NCI-H446 (cell line): Measurements from ENCODE around the gene BATF3.
"Not testable (repeated sequence)": the region's sequence is repeated elsewhere in the genome, so short reads cannot be mapped to it uniquely, and the experiment has no call there.

Source experiments
- DNase-seq, 2 experiments: peaks; one replicate each; lab custom pipeline; 2025; lab: John Stamatoyannopoulos, UW

The BATF3 gene, protein sequence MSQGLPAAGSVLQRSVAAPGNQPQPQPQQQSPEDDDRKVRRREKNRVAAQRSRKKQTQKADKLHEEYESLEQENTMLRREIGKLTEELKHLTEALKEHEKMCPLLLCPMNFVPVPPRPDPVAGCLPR

DNA sequence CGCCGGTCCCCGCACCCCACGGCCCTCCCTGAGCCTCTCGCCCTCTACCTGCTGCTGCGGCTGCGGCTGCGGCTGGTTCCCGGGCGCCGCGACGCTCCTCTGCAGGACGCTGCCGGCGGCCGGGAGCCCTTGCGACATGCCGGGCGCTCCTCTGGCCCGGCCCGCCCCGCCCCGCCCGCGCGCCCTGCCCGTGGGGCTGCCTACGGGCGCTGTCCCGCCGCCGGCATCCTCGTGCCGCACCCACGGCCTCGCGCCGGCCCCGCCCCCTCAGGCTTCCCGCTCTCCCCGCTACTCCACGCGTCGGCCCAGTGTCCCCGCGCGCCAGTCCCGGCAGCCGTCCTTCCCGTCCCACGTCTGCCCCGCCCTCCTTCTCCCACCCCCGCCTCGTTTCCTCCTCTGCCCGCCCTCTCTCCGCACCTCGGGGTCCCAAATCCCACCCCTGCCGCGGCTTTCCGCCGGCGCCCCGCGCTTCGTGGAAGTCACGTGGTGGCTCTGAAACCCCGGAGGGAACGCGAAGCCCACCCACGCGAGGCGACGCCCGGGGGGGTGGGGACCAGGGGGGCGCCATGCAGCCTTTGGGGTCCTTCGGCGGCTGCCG is at the start of gene BATF3:
Gene BATF3 (minus strand): TSS at position 216 of the 598 bp plus-strand sequence. CDS start 78 bp downstream, at position 138.
- peak in 1 of 2 experiments; percentile 24 for DNase-seq

DNA sequence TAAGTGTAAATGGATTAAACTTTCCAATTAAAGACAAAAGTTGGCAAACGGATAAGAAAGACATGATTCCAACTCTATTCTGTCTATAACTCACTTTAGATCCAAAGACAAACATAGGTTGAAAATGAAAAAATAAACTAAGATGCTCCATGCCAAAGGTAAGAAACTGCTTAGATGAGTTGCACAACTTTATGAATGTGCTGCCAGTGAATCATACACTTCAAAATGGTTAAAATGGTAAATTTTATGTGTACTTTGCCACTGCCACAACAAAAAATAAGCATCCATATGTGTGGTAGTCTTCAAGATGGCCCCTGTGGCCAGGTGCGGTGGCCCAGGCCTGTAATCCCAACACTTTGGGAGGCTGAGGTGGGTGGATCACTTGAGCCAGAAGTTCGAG is 46.9 kb upstream of the BATF3 start:
- DNase-seq = no peak

DNA sequence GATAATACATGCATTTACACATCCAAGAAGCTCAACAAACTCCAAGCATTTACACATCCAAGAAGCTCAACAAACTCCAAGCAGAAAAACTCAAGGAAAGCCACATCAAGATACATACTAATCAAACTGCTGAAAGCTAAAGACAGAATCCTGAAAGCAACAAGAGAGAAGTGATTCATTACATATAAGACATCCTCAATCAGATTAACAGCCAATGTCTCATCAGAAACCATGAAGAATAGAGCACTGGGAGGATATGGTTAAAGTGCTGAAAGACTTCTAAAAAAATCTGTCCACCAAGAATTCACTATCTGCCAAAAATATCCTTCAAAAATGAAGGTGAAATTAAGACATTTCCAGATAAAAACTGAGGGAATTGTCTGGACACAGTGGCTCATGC is 45.7 kb upstream of the BATF3 start:
- no peak for DNase-seq

DNA sequence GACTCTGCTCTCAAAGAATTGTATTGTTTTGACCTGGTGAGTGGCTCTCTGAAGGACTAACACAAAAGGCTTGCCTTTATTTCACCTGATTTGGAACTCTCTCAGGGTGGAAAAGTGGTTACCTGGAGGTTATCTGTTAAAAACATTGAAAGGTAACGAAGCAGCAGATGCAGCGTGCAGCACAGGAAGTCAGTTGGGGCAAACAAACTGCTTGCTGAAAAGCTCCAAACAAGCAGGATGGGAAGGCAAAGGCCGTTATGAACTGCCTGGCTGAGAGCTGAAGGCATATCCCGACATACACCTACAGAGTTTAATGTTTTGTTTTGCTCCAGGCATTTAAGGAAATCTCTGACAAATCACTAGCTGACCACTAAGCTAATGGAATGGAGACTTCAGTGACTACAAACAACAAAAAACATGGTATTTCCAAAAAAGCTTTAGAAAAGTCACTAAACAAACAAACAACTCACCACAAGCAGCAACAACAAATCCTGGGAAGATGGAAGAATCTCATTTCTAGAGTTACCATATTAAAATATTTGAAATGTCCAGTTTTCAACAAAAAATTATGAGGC is 44.3 kb upstream of the BATF3 start:
- DNase-seq = no peak

DNA sequence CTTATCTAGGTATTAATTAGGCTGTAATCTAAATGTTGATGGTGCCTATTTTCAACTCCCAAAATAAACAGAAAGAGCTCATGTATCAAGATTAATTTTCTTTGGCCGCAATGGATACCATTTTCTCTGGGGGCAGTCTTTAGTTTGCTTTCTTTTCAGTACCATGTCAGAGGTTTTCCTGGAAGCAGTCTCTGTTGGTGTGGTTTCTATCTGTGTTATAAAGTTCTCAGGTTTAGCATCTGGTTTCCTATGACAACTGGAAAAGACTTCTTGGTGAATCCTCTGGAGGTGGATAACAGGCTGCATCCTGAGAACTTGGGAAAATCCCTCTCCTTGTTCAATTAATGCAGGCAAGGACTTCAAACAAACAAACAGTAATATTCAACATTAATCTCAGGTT is 38.7 kb upstream of the BATF3 start:
- no peak for DNase-seq

DNA sequence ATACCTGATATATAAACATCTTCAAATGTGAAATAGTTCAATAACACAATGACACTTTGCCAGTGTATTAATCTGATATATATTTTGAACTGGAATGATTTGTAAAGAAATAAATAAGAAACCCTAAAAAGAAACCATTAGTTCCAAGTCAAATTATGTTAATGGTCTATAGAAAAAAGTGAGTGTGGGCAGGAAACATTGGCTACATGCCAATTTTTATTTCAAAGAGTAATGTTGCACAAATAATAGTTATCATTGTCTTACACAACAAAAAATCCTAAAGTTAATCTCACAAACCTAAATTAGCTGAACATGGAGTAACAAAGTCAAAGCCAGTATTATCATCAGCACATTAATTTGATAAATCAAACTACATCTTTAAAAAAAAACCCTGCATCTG is 37.9 kb upstream of the BATF3 start:
- no peak for DNase-seq

DNA sequence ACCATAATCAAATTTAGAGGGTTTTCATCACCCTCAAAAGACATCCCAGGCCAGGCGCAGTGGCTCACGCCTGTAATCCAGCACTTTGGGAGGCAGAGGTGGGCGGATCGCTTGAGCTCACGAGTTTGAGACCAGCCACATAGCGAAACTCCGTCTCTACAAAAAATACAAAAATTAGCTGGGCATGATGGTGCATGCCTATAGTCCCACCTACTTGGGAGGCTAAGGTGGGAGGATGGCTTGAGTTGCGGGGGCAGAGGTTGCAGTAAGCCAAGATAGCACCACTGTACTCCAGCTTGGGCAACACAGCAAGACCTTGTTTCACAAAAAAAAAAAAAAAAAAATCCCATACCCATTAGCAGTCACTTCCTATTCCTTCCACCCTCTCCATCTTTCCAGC is 33.5 kb upstream of the BATF3 start:
- no peak for DNase-seq

DNA sequence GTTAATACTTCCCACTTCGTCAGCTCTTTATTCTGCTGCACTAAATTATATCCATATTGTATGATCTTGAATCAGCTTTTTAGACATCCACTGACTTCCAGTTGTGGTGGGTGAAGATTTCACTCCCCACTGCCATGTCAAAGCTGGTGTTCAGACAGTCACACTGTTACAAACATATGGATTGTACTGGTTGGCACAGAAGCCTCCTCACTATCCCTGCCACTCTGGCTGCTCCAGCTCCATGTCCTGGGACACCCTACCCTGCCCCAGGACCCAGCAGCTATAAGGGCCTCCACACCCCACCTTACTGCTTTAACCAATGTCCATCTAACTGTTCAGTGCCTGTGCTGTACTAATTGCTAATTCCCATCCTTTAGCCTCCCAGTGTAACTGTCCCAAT is 32.0 kb upstream of the BATF3 start:
- no peak for DNase-seq

DNA sequence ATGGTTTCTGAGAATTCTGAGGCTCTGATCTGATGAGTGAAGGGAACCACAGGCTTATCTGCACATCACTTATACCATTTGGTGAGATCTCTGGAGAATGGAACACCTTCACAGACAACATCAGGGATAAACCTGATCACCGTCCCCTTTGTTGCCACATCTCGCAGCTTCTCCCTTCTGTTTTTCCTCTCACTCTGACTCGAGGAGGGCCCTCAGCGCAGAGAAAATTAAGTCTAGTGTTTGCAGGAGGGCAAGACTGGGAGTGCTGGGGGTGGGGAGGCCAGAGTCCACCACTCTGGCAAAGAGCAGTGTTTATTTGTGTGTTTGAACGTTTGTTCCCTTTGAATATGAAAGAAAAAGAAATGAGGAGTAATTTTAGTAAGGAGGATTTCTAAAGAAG is 29.0 kb upstream of the BATF3 start:
- no peak for DNase-seq

DNA sequence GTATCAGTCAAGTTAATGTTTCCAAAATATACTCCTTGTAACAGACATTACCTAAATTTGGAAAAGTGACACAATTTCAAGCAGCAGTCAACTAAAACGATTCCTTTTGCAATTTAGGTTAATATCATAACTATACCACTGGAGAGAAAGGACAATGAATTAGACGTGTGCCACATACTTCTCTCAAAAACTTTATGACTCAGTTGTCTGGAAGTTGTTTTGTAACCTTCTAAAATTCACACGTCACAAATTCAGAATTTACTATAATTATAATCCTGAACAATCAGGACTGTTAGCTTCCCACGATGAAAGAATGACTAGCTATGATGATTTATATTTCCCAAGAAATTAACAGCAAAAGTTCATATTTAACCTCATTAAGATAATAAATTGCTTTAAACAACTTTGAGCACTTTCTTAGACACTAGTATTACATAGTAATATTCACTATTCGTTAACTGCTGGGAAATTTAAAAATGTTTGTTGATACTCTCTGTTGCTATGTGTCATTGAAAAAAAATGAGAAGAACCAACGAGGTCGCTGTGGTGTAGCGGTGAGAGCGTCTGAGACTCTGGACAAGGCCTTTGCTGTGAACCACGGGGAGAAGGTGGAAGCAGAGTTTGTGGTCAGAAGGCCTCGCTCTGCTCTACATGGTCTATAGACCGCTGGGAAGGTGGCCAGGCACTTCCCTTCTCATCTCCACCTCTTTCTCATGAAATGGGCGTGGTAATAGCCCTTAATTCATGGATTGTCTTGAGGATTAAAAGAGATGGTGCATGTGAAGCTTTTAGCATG is 27.9 kb upstream of the BATF3 start:
- DNase-seq = no peak

DNA sequence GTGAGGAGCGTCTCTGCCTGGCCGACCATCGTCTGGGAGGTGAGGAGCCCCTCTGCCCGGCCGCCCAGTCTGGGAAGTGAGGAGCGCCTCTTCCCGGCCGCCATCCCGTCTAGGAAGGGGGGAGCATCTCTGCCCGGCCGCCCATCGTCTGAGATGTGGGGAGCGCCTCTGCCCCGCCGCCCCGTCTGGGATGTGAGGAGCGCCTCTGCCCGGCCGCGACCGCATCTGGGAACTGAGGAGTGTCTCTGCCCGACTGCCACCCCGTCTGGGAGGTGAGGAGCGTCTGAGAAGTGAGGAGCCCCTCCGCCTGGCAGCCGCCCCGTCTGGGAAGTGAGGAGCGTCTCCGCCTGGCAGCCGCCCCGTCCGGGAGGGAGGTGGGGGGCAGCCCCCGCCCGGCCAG is 25.0 kb upstream of the BATF3 start:
- not testable (repeated sequence) for DNase-seq

DNA sequence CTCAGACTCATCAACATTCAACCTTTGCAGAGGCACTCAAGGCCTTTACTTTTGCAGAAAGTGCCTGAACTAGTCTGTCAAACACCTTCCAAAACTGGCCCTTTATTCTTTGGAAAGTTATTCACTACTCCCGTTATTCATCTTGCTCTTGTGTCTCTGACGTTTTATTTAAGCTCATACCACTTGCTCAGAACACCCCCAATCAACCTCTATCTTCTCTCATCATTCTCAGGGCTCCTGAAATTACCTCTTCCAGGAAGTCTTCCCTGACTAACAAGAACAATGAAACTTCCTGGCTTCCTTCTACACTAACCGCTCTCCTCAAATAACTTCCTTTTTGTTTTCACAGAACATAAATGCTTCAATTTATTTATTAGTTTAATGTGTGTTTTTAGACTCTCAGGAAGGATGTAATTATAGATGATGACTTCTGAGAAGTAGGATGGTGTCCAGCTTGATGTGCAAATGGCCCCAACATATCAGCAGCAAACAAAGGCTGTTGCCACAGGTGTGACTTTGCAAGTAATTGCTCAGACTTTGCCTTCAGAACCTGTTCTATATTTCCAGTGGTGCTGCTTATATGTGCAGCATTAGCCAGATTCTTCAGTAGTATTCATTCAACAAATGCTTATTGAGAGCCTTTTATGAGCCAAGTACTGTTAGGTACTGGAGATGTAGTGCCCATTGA is 22.8 kb upstream of the BATF3 start:
- DNase-seq = no peak

DNA sequence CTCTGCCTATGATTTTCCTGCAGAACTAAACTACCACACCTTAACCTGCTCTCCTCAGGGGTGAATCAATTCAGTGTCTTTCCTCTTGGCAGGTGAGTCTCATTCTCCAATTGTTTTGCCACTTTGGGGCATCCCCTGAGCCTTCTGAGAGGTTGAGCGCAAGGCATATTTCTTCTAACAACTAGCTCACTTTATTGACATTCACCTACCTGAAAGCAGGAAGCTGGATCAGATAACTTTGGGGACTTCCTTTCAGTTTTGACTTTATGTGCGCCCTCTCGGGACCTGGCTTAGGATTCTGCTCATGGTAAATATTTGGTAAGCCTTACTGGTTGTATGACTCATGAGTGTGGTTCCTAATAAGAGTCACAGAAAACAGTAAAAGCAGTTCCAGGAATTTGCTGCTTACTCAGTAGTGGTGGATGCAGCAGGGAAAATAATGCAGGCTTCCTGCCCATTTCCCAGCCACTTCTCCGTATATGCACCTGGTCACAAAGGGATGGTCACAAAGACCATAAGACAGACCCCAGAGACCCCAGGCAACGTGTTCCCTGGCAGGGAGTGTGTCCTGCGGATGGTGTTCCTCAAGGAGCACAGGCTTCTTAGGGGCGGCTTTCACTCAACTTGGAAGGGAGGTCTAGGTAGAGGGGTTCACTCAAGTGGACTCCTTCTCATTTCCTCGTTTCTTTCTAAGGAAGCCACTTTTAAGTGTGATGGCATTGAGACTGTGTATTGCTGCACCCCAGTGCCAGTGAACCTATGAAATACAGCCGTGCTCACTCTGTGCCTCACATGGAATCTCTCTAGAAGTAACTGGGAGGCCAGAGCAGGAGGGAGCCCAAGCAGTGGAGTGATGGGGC is 22.0 kb upstream of the BATF3 start:
- DNase-seq = no peak

DNA sequence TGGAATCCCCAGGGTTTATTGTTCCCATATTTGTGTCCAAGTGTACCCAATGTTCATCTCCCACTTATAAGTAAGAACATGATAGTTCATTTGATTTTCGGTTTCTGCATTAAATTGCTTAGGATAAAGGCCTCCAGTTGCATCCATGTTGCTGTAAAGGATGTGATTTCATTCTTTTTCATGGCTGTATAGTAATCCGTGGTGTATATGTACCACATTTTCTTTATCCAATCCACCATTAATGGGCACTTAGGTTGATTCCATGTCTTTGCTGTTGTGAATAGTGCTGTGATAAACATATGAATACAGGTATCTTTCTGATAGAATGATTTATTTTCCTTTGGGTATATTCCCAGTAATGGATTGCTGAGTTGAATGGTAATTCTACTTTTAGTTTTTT is 20.0 kb upstream of the BATF3 start:
- no peak for DNase-seq

DNA sequence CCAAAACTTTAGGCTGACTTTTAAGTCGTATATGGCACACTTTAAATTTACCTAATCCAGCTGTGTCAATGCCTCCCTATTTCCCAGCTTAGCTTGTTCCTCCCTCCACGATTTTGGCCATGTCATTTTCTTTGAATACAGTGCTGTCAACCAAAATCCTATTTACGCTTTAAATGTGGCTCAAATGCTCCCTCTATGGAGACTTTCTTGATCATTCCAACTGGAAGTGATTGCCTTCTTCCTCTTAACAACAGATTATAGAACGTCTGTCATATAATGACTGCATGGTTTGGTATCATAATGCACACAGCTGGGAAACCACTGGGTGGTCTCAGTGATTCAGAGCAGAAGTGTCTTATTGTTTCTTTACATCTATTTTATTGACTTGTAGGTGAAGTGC is 18.9 kb upstream of the BATF3 start:
- DNase-seq = no peak

DNA sequence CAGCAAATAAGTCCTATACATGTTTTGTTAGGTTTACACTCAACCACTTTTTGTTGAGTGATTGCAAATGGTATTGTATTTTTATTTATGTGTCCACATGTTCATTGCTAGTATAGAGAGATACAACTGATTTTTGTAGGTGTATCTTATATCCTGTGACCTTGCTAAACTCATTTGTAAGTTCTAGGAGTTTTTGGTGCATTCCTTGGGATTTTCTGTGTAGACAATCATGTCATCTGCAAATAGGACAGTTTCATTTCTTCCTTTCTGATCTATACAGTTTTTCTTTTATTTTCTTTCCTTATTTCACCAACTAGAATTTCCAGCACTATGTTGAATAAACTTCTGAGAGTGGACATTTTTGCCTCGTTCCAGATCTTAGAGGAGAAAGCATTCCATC is 16.5 kb upstream of the BATF3 start:
- DNase-seq = no peak

DNA sequence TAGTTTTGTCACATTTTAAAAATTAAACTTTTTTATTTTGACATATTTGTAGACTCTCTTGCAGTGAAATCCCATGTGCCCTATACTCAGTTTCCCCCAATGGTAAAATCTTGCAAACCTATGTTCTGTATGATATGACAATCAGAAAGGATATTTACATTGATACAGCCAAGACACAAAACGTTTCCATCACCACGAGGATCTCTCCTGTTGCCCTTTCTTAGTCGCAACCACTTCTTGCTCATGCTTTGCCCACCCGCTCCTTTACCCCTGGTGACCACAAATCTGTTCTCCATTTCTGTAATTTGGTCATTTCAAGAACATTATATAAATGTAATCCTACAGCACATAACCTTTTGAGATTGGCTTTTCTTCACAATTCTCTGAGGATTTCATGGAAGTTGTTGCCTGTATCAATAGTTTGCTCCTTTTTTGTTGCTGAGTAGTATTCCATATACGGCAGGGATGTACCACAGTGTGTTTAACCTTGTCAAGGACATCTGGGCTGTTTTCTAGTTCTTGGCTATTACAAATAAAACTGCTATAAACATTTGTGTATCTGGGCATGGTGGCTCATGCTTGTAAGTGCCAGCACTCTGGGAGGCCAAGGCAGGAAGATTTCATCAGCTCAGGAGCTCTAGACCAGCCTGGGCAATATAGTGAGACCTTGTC is 14.0 kb upstream of the BATF3 start:
- DNase-seq = no peak

DNA sequence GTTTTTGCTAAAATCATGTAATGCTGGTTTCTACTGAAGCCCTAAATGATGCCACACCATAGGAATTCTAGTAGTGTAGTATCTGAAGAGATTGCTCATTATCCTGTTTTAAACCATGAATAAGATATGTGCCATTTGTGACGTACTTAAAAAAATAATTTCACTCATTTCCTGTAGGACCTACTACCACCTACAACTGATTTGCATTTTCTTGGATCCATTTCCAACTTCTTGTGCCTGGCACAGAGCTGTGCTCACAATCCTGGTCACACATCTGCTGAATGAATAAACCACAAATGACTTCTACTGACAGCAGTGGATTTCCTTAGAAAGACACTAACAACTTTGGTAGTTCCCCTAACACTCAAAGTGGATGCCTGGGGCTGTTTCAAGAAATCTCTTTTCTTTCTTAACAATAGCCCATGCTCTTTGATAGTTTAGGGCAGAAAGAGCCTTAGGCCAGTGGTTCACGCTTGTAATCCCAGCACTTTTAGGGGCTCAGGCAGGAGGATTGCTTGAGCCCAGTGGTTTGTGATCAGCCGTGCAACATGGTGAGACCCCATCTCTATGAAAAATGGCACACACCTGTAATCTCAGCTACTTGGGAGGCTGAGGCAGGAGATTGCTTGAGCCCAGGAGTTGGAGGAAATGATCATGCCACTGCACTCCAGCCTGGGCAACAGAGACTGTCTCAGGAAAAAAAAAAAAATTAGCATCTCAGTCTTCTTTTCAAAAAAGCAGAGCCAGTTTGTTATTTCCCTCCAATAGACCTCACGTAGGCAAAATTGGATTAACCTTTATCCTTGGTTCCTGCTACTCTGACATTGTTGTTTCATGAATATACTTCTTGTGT is 13.0 kb upstream of the BATF3 start:
- no peak for DNase-seq

DNA sequence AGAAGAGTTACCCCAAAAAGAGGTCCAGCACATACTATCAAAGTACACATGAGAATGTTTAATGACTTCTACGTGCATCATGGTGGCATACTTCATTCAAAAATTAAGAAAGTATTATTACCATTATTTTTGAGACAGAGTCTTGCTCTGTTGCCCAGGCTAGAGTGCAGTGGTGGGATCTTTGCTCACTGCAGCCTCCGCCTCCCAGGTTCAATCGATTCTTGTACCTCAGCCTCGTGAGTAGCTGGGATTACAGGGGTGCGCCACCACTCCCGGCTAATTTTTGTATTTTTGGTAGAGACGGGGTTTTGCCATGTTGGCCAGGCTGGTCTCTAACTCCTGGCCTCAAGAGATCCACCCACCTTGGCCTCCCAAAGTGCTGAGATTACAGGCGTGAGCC is 12.3 kb upstream of the BATF3 start:
- DNase-seq = not testable (repeated sequence)

DNA sequence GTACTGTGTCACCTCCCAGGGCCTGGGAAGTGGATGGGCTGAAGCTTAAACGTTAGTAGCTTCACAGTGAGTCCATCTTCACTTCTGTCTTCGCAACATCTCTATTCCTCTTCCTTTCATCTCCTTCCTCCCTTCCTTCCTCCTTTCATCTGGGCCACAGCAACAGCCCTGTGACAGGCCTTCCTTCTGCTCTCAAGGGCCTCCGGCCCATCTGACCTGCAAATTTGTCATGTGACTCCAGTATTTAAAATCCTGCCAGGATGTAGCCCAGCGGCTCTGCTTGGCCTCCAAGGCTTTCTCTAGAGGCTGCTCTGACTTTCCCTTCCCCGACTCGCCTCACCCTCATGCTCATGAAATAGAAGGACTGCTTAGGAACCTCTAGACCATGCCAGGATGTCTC is 10.9 kb upstream of the BATF3 start:
- DNase-seq = no peak
